ENCODE data around the gene ABCC4.

DNA sequence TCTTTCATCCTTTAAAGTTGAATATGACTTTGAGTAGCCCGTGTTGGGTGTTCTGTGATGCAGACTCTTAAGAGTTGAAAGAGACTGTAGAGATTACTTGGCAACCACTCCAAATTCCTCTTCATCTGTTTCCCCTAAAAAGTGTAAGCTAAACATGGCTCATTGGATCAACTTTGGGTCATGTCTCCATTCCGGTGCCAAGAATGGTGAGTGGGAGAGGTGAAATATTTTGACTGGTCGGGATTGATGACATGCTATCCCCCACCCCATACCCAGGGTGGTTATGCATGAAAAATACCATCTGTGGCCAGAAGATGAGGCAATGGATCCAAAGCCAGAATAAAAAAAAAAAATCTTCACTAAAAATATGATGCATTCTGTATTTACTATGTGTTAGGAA, 307.6 kb downstream of the ABCC4 start:
- TF ChIP-seq, protein P1, sequence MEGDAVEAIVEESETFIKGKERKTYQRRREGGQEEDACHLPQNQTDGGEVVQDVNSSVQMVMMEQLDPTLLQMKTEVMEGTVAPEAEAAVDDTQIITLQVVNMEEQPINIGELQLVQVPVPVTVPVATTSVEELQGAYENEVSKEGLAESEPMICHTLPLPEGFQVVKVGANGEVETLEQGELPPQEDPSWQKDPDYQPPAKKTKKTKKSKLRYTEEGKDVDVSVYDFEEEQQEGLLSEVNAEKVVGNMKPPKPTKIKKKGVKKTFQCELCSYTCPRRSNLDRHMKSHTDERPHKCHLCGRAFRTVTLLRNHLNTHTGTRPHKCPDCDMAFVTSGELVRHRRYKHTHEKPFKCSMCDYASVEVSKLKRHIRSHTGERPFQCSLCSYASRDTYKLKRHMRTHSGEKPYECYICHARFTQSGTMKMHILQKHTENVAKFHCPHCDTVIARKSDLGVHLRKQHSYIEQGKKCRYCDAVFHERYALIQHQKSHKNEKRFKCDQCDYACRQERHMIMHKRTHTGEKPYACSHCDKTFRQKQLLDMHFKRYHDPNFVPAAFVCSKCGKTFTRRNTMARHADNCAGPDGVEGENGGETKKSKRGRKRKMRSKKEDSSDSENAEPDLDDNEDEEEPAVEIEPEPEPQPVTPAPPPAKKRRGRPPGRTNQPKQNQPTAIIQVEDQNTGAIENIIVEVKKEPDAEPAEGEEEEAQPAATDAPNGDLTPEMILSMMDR (IDR thresholded peaks at IDR 0.05) = no peak
- no peak for TF ChIP-seq POLR2A (IDR thresholded peaks at IDR 0.05)
- no peak for TF ChIP-seq POLR2AphosphoS5 (IDR thresholded peaks at IDR 0.05; ENCODE audit: insufficient read depth in 1 of 2, low read depth in 1 of 2)

Measured in vagina (tissue), 2 donors.